Mesothelial cell of epicardium (in vitro differentiated cells): ENCODE results near the gene ZNF467. TPM values are rescaled to one million over a fixed set of nuclear protein-coding genes. Genes with fewer than 3 reads are reported as not detected.

Experiments used
- DNase-seq, 2 experiments: peaks; one replicate each; pipeline ENCODE4 v3.0.0; 2021; ENCODE audit warnings: low spot score in 2 of 2; ENCODE audit not compliant: unreplicated experiment in 2 of 2
- H3K27ac Mint-ChIP-seq: 2 replicates; pipeline ENCODE4 v1.8.0; 2021; ENCODE audit warnings: mixed read lengths
- H3K27me3 Mint-ChIP-seq: 2 replicates; pipeline ENCODE4 v1.8.0; 2021; ENCODE audit warnings: low read depth, mixed read lengths
- H3K36me3 Mint-ChIP-seq: 2 replicates; pipeline ENCODE4 v1.8.0; 2021; ENCODE audit warnings: mixed read lengths
- H3K4me1 Mint-ChIP-seq: 2 replicates; pipeline ENCODE4 v1.8.0; 2021; ENCODE audit warnings: mixed read lengths
- H3K4me3 Mint-ChIP-seq: 2 replicates; pipeline ENCODE4 v1.8.0; 2021; ENCODE audit warnings: mild to moderate bottlenecking, moderate library complexity, mixed read lengths
- H3K9me3 Mint-ChIP-seq: 2 replicates; pipeline ENCODE4 v1.8.0; 2021; ENCODE audit warnings: mixed read lengths
- CTCF ChIP-seq: fragments of 200-600 bp; sonication (generic); IDR thresholded peaks from one replicate; pipeline ENCODE4 v1.5.0; 2021; ENCODE audit warnings: antibody characterized with exemption; ENCODE audit not compliant: unreplicated experiment
- total RNA-seq: library from RNA; stranded (reverse); gene quantifications from 3 replicates; pipeline ENCODE4 v1.2.1, GENCODE V29; 2021

ZNF467 gene
- total RNA-seq, 1 donor from 2014 or later: 38.9 TPM

- Mint-ChIP-seq H3K27me3 (peaks cover 73% of the 10 kb centered on the region), H3K27ac (no peak overlapping the region)
These were observed 6.3 kb downstream of the ZNF467 start for GRCh38 chr7:149767068-149767467.

GRCh38 chr7:149766135-149766675 is 7.2 kb downstream of the ZNF467 start:
- no peak for TF ChIP-seq CTCF
- H3K27ac Mint-ChIP-seq: no peak overlapping the region
- peaks cover 82% of the 10 kb centered on the region for H3K27me3 Mint-ChIP-seq
- H3K4me1 Mint-ChIP-seq: peaks cover 22% of the 10 kb centered on the region
- H3K9me3 Mint-ChIP-seq: no peaks in the 10 kb centered on the region
- H3K36me3 Mint-ChIP-seq: peaks cover 48% of the 10 kb centered on the region
- DNase-seq: no peak
- peak overlapping the region; percentile 52 for H3K4me3 Mint-ChIP-seq

More at GRCh38 chr7:149767068-149767467, 6.3 kb downstream of the ZNF467 start:
- Mint-ChIP-seq H3K36me3 (peaks cover 48% of the 10 kb centered on the region), H3K4me1 (peaks cover 24% of the 10 kb centered on the region), H3K9me3 (no peaks in the 10 kb centered on the region), H3K4me3 (no peak overlapping the region)
- TF ChIP-seq CTCF: no peak
- no peak for DNase-seq

GRCh38 chr7:149765399-149766121 is 7.8 kb downstream of the ZNF467 start:
- Mint-ChIP-seq H3K4me1 (peaks cover 19% of the 10 kb centered on the region), H3K27me3 (peaks cover 88% of the 10 kb centered on the region), H3K4me3 (peak overlapping the region; percentile 52)

GRCh38 chr7:149764481-149765398 is 8.6 kb downstream of the ZNF467 start:
- Mint-ChIP-seq H3K4me1 (peaks cover 19% of the 10 kb centered on the region), H3K36me3 (peaks cover 44% of the 10 kb centered on the region), H3K4me3 (peak overlapping the region; percentile 61), H3K27ac (no peak overlapping the region), H3K9me3 (no peaks in the 10 kb centered on the region), H3K27me3 (peaks cover 93% of the 10 kb centered on the region)
- peak in 1 of 2 experiments; percentile 67 for DNase-seq
- peak; percentile 19 for TF ChIP-seq CTCF

More at GRCh38 chr7:149765399-149766121, 7.8 kb downstream of the ZNF467 start:
- no peaks in the 10 kb centered on the region for H3K9me3 Mint-ChIP-seq
- peaks cover 48% of the 10 kb centered on the region for H3K36me3 Mint-ChIP-seq
- no peak for DNase-seq
- TF ChIP-seq CTCF: no peak
- no peak overlapping the region for H3K27ac Mint-ChIP-seq

- Mint-ChIP-seq H3K9me3 (no peaks in the 10 kb centered on the region), H3K36me3 (peaks cover 41% of the 10 kb centered on the region), H3K4me1 (peaks cover 19% of the 10 kb centered on the region), H3K27ac (no peak overlapping the region), H3K4me3 (no peak overlapping the region), H3K27me3 (peaks cover 99% of the 10 kb centered on the region)
- TF ChIP-seq CTCF: no peak
- no peak for DNase-seq
These were observed 9.7 kb downstream of the ZNF467 start for GRCh38 chr7:149763563-149764240.
